AG04450 (cell line): ENCODE measurements around the gene NXNL1. TPM values are rescaled to one million over a fixed set of nuclear protein-coding genes. Genes with fewer than 3 reads are reported as not detected.
"Not testable (repeated sequence)": the region's sequence is repeated elsewhere in the genome, so short reads cannot be mapped to it uniquely, and the experiment has no call there.

Experiments used
- CTCF ChIA-PET: fragments of 300-600, 350-600 bp; formaldehyde crosslinking; extraction: SDS; loops from one replicate; lab custom pipeline; 2022; ENCODE audit warnings: antibody characterized with exemption, inconsistent platforms; lab: Charles Lee
- POLR2A ChIA-PET: fragments of 350-600 bp; formaldehyde crosslinking; extraction: SDS; loops from one replicate; lab custom pipeline; 2021; ENCODE audit warnings: antibody characterized with exemption, inconsistent platforms; lab: Yijun Ruan, JAX
- DNase-seq: peaks from one replicate; pipeline ENCODE4 v3.0.0-alpha.2; 2011; ENCODE audit warnings: low read depth, low spot score
- H3K27ac ChIP-seq: one replicate; pipeline ENCODE4 v1.5.1; 2012; ENCODE audit warnings: low read depth, low read length, control low read depth
- H3K27me3 ChIP-seq: one replicate; pipeline ENCODE4 v1.6.0; 2012; ENCODE audit warnings: low read length; ENCODE audit not compliant: control insufficient read depth, insufficient read depth
- H3K4me3 ChIP-seq: 2 replicates; pipeline ENCODE4 v1.5.1; 2011; ENCODE audit warnings: mild to moderate bottlenecking, low read depth, low read length, control low read depth
- H3K9me3 ChIP-seq: 2 replicates; pipeline ENCODE4 v1.5.1; 2012; ENCODE audit warnings: low read length; ENCODE audit not compliant: control insufficient read depth, insufficient read depth
- polyA minus RNA-seq: library from RNA; depleted of rRNA, polyadenylated mRNA; stranded (reverse); fragments of >200 nt; gene quantifications from 2 replicates; pipeline ENCODE4 v1.2.3, GENCODE V29; 2011; rRNA and poly(A)+ RNA removed
- polyA plus RNA-seq: library from polyadenylated mRNA; depleted of rRNA; stranded (reverse); fragments of >200 nt; gene quantifications from 2 replicates; pipeline ENCODE4 v1.2.3, GENCODE V29; 2011; rRNA removed
- TF ChIP-seq, protein P1 (sequence below): IDR thresholded peaks from 2 replicates; pipeline ENCODE4 v1.5.1; 2011; ENCODE audit warnings: low read depth, low read length, control low read depth, inconsistent platforms

The NXNL1 gene, protein sequence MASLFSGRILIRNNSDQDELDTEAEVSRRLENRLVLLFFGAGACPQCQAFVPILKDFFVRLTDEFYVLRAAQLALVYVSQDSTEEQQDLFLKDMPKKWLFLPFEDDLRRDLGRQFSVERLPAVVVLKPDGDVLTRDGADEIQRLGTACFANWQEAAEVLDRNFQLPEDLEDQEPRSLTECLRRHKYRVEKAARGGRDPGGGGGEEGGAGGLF
- not detected in 2 replicates for polyA plus RNA-seq
- polyA minus RNA-seq: not detected in 2 replicates

DNA sequence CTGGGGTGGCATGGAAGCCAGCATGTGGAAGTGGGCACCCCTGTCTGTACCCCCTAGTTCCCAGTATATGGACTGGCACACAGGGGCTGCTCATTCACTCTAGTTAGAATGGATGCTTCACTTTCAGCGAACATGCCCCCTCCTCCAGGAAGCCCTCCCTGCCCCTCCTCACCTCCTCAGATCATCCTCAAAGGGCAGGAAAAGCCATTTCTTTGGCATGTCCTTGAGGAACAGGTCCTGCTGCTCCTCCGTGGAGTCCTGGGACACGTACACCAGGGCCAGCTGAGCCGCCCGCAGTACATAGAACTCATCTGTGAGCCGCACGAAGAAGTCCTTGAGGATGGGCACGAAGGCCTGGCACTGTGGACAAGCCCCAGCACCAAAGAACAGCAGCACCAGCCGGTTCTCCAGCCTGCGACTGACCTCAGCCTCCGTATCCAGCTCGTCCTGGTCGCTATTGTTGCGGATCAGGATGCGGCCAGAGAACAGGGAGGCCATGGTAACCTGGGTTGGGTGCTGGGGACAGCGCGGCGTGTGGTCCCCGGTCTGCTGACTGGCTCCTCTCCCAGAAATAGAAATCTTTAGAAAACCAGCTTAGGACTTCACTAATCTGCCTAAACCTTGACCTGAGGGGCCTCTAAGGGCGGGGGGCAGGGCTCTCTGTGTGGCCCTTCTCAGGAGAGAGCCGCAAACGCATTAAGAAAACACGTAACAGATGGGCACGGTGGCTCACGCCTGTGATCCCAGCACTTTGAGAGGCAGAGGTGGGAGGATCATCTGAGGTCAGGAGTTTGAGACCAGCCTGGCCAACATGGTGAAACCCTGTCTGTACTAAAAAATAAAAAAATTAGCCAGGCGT is at the start of gene NXNL1:
Gene NXNL1, minus strand, starts transcription at position 555 of the 859 bp plus-strand sequence. Its CDS starts 57 bp downstream, at position 498.
- ChIA-PET CTCF (no interaction called here), POLR2A (no interaction called here)
- Histone ChIP-seq H3K27ac (no peak within 1 kb of the TSS), H3K4me3 (no peak within 1 kb of the TSS), H3K9me3 (no peaks in the 10 kb centered on the region; the same call in 1 of the 2 replicates), H3K27me3 (peaks cover 21% of the 10 kb centered on the region)
- TF ChIP-seq, protein P1, sequence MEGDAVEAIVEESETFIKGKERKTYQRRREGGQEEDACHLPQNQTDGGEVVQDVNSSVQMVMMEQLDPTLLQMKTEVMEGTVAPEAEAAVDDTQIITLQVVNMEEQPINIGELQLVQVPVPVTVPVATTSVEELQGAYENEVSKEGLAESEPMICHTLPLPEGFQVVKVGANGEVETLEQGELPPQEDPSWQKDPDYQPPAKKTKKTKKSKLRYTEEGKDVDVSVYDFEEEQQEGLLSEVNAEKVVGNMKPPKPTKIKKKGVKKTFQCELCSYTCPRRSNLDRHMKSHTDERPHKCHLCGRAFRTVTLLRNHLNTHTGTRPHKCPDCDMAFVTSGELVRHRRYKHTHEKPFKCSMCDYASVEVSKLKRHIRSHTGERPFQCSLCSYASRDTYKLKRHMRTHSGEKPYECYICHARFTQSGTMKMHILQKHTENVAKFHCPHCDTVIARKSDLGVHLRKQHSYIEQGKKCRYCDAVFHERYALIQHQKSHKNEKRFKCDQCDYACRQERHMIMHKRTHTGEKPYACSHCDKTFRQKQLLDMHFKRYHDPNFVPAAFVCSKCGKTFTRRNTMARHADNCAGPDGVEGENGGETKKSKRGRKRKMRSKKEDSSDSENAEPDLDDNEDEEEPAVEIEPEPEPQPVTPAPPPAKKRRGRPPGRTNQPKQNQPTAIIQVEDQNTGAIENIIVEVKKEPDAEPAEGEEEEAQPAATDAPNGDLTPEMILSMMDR: no peak
- DNase-seq: no peak

DNA sequence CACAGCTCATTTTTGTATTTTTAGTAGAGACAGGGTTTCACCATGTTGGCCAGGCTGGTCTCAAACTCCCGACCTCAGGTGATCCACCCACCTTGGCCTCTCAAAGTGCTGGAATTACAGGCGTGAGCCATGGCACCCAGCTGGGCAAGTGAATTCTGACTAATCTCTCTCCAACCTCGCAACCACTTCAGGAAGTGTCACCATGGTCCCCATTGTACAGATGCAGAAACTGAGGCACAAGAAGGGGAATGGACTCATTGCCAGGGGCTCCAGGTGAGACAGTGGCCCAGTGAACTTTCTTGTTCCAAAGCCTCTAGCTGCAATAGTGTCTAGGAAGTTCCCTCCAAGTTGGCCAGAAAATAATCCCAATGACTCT is 47.8 kb upstream of the NXNL1 start:
- H3K27me3 ChIP-seq, DNase-seq, H3K4me3 ChIP-seq, POLR2A ChIA-PET: not testable (repeated sequence)
- CTCF ChIA-PET: interaction anchor here (1.2 to 3.9 kb wide), 2 partner anchors 12 to 441 kb away, joined by 3 to 16 read pairs; no protein-coding TSS in a partner anchor
- Histone ChIP-seq H3K27ac (peak overlapping the region; percentile 95), H3K9me3 (peaks cover 12% of the 10 kb centered on the region; the same call in 1 of the 2 replicates)

DNA sequence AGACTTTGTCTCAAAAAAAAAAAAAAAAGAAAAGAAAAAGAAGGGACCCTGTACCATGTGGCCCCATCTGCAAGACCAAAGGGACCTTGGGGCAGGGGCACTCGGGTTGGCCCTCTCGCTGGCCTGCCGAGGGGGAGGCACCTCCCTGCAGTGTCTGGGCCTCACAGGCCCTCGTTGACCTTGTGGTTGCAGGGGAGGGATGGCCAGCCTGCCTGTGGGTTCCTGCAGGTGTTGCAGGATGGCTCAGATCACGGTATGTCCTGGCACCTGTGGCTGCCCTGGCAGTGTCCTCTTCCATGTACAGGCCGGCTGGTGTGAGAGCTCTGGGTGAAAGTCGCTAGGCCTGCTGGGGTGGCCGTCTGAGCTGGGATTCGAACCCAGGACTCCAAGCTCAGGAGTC is 46.0 kb upstream of the NXNL1 start:
- Histone ChIP-seq H3K9me3 (peaks cover 12% of the 10 kb centered on the region; the same call in 1 of the 2 replicates), H3K27ac (no peak overlapping the region), H3K27me3 (no peaks in the 10 kb centered on the region), H3K4me3 (no peak overlapping the region)
- no peak for DNase-seq
- ChIA-PET POLR2A (no interaction called here), CTCF (interaction anchor here (3.5 kb wide), 1 partner anchor 10 kb away, joined by 16 read pairs; no protein-coding TSS in a partner anchor)
- TF ChIP-seq, protein P1: no peak

DNA sequence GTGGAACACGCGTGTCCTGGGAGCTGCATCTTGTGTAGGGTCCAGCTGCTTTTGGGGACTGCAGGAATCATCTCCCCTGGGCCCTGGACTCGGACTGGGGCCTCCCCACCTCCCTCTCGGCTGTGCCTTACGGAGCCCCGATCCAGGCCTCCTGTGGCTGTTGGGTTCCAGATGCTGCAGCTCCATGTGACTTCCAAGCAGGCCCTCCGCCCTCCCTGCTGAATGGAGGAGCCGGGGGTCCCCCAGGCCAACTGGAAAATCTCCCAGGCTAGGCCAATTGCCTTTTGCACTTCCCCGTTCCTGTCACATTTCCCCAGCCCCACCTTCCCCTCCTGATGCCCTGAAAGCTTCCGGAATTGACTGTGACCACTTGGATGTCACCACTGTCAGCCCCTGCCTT is 44.5 kb upstream of the NXNL1 start:
- peaks cover 11% of the 10 kb centered on the region; the same call in 1 of the 2 replicates for H3K9me3 ChIP-seq
- no peak for DNase-seq
- TF ChIP-seq, protein P1: no peak
- no peak overlapping the region for H3K27ac ChIP-seq
- H3K27me3 ChIP-seq: no peaks in the 10 kb centered on the region
- POLR2A ChIA-PET: no interaction called here
- CTCF ChIA-PET: interaction anchor here (0.6 to 3.5 kb wide), 2 partner anchors 9 to 33 kb away, joined by 3 to 16 read pairs; no protein-coding TSS in a partner anchor
- no peak overlapping the region for H3K4me3 ChIP-seq

DNA sequence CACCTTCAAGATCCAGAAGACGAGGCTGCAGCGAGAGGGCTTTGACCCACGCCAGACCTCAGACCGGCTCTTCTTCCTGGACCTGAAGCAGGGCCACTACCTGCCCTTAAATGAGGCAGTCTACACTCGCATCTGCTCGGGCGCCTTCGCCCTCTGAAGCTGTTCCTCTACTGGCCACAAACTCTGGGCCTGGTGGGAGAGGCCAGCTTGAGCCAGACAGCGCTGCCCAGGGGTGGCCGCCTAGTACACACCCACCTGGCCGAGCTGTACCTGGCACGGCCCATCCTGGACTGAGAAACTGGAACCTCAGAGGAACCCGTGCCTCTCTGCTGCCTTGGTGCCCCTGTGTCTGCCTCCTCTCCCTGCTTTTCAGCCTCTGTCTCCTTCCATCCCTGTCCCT is 43.7 kb upstream of the NXNL1 start:
- no peak for DNase-seq
- Histone ChIP-seq H3K27me3 (no peaks in the 10 kb centered on the region), H3K9me3 (peaks cover 6% of the 10 kb centered on the region; the same call in 1 of the 2 replicates), H3K4me3 (no peak overlapping the region), H3K27ac (no peak overlapping the region)
- CTCF ChIA-PET: interaction anchor here (0.6 to 3.5 kb wide), 2 partner anchors 8 to 32 kb away, joined by 3 to 16 read pairs; no protein-coding TSS in a partner anchor
- POLR2A ChIA-PET: no interaction called here
- TF ChIP-seq, protein P1: no peak
